ENCODE data around the gene ARV1.
"Not testable (repeated sequence)": the region's sequence is repeated elsewhere in the genome, so short reads cannot be mapped to it uniquely, and the experiment has no call there.

The ARV1 gene

GRCh38 chr1:231019711-231020110, 40.8 kb downstream of the ARV1 start:
- DNase-seq (ENCODE audit: low read depth in 2 of 2), result no peak

GRCh38 chr1:231020139-231020601, 41.3 kb downstream of the ARV1 start:
- no peak for DNase-seq (ENCODE audit: low read depth in 2 of 2)

GRCh38 chr1:231020816-231021215, 41.9 kb downstream of the ARV1 start:
- DNase-seq (ENCODE audit: low read depth in 2 of 2), result no peak

- DNase-seq (ENCODE audit: low read depth in 2 of 2), result no peak
Observed at GRCh38 chr1:231021540-231022031, 42.7 kb downstream of the ARV1 start.

GRCh38 chr1:231022543-231022942, 43.6 kb downstream of the ARV1 start:
- not testable (repeated sequence) for DNase-seq (ENCODE audit: low read depth in 2 of 2)

- DNase-seq (ENCODE audit: low read depth in 2 of 2), result no peak
Observed at GRCh38 chr1:231023150-231023549, 44.3 kb downstream of the ARV1 start.

- no peak for DNase-seq (ENCODE audit: low read depth in 2 of 2)
Observed at GRCh38 chr1:231026576-231026975, 47.7 kb downstream of the ARV1 start.

GRCh38 chr1:231027136-231027925, 48.4 kb downstream of the ARV1 start:
- DNase-seq (ENCODE audit: low read depth in 2 of 2), result no peak

- no peak for DNase-seq (ENCODE audit: low read depth in 2 of 2)
Observed at GRCh38 chr1:231027971-231028370, 49.1 kb downstream of the ARV1 start.

- no peak for DNase-seq (ENCODE audit: low read depth in 2 of 2)
Observed at GRCh38 chr1:231028682-231029081, 49.8 kb downstream of the ARV1 start.

- not testable (repeated sequence) for DNase-seq (ENCODE audit: low read depth in 2 of 2)
Observed at GRCh38 chr1:231029247-231029646, 50.4 kb downstream of the ARV1 start.

GRCh38 chr1:231029841-231030240, 50.9 kb downstream of the ARV1 start:
- DNase-seq (ENCODE audit: low read depth in 2 of 2), result no peak

GRCh38 chr1:231032963-231033362, 54.1 kb downstream of the ARV1 start:
- DNase-seq (ENCODE audit: low read depth in 2 of 2), result no peak

GRCh38 chr1:231035799-231036198, 56.9 kb downstream of the ARV1 start:
- DNase-seq (ENCODE audit: low read depth in 2 of 2), result no peak

- DNase-seq (ENCODE audit: low read depth in 2 of 2), result no peak
Observed at GRCh38 chr1:231036416-231036815, 57.5 kb downstream of the ARV1 start.

GRCh38 chr1:231037585-231038517, 59.0 kb downstream of the ARV1 start:
- DNase-seq (ENCODE audit: low read depth in 2 of 2), result no peak

GRCh38 chr1:231039161-231040018, 60.5 kb downstream of the ARV1 start:
- no peak for DNase-seq (ENCODE audit: low read depth in 2 of 2)

- DNase-seq (ENCODE audit: low read depth in 2 of 2), result peak; percentile 51 to 64
Observed at GRCh38 chr1:231040019-231040799, 61.3 kb downstream of the ARV1 start, which contains the start of gene FAM89A. Gene FAM89A (minus strand): TSS chr1:231040254. CDS start chr1:231040211, 43 bp downstream.

GRCh38 chr1:231040800-231041718, 62.2 kb downstream of the ARV1 start:
- DNase-seq (ENCODE audit: low read depth in 2 of 2), result no peak
